Glomerular endothelial cell (primary cell): ENCODE data around the gene NMNAT2. TPM values are rescaled to one million over a fixed set of nuclear protein-coding genes. Genes with fewer than 3 reads are reported as not detected.

ENCODE experiments used
- DNase-seq: peaks from one replicate; pipeline ENCODE4 v3.0.0-alpha.2; 2011; ENCODE audit warnings: low read depth, low spot score; ENCODE audit errors: extremely low read depth
- total RNA-seq: library from RNA; depleted of rRNA; stranded (reverse); fragments of >200 nt; gene quantifications from 2 replicates; pipeline ENCODE4 v1.2.3, GENCODE V29; 2015

The NMNAT2 gene
- total RNA-seq, 1 donor from 2014 or later, result 0.23 TPM

GRCh38 chr1:183368213-183369108 is 49.7 kb downstream of the NMNAT2 start:
- no peak for DNase-seq

- no peak for DNase-seq
Observed at GRCh38 chr1:183366116-183366515, 52.1 kb downstream of the NMNAT2 start.

GRCh38 chr1:183365676-183366075 is 52.5 kb downstream of the NMNAT2 start:
- DNase-seq, result no peak

GRCh38 chr1:183365093-183365492 is 53.1 kb downstream of the NMNAT2 start:
- no peak for DNase-seq

GRCh38 chr1:183363972-183364371 is 54.2 kb downstream of the NMNAT2 start:
- no peak for DNase-seq

- DNase-seq, result no peak
Observed at GRCh38 chr1:183361081-183361480, 57.1 kb downstream of the NMNAT2 start.

GRCh38 chr1:183360473-183360872 is 57.7 kb downstream of the NMNAT2 start:
- DNase-seq, result no peak

GRCh38 chr1:183356534-183357182 is 61.5 kb downstream of the NMNAT2 start:
- no peak for DNase-seq

GRCh38 chr1:183355797-183356196 is 62.4 kb downstream of the NMNAT2 start:
- DNase-seq, result no peak

GRCh38 chr1:183355181-183355580 is 63.0 kb downstream of the NMNAT2 start:
- DNase-seq, result no peak

- no peak for DNase-seq
Observed at GRCh38 chr1:183353597-183353996, 64.6 kb downstream of the NMNAT2 start.

- no peak for DNase-seq
Observed at GRCh38 chr1:183349201-183349711, 68.9 kb downstream of the NMNAT2 start.

GRCh38 chr1:183346276-183346732 is 71.9 kb downstream of the NMNAT2 start:
- no peak for DNase-seq

- no peak for DNase-seq
Observed at GRCh38 chr1:183339556-183340167, 78.5 kb downstream of the NMNAT2 start.

GRCh38 chr1:183331091-183331742 is 87.0 kb downstream of the NMNAT2 start:
- DNase-seq, result no peak

GRCh38 chr1:183330335-183330734 is 87.8 kb downstream of the NMNAT2 start:
- DNase-seq, result no peak

GRCh38 chr1:183328371-183328770 is 89.8 kb downstream of the NMNAT2 start:
- no peak for DNase-seq

GRCh38 chr1:183327434-183328290 is 90.5 kb downstream of the NMNAT2 start:
- no peak for DNase-seq

- no peak for DNase-seq
Observed at GRCh38 chr1:183323849-183324683, 94.1 kb downstream of the NMNAT2 start.
